Osteocyte (in vitro differentiated cells): Measurements from ENCODE around the gene CATSPERE. TPM values are rescaled to one million over a fixed set of nuclear protein-coding genes. Genes with fewer than 3 reads are reported as not detected.
"Not testable (repeated sequence)": the region's sequence is repeated elsewhere in the genome, so short reads cannot be mapped to it uniquely, and the experiment has no call there.

Experiments
- DNase-seq: peaks from one replicate; pipeline ENCODE4 v3.0.0; 2021; ENCODE audit warnings: mixed read lengths; ENCODE audit not compliant: unreplicated experiment; ENCODE audit errors: extremely low spot score
- H3K27ac Mint-ChIP-seq: one replicate; pipeline ENCODE4 v1.8.0; 2021; ENCODE audit warnings: mild to moderate bottlenecking, mixed read lengths; ENCODE audit not compliant: unreplicated experiment
- H3K27me3 Mint-ChIP-seq: one replicate; pipeline ENCODE4 v1.8.0; 2021; ENCODE audit warnings: mixed read lengths; ENCODE audit not compliant: unreplicated experiment
- H3K36me3 Mint-ChIP-seq: one replicate; pipeline ENCODE4 v1.8.0; 2021; ENCODE audit warnings: mixed read lengths; ENCODE audit not compliant: unreplicated experiment
- H3K4me1 Mint-ChIP-seq: one replicate; pipeline ENCODE4 v1.8.0; 2021; ENCODE audit warnings: mixed read lengths; ENCODE audit not compliant: unreplicated experiment
- H3K4me3 Mint-ChIP-seq: one replicate; pipeline ENCODE4 v1.8.0; 2021; ENCODE audit warnings: mild to moderate bottlenecking, moderate library complexity, mixed read lengths; ENCODE audit not compliant: unreplicated experiment
- H3K9me3 Mint-ChIP-seq: one replicate; pipeline ENCODE4 v1.8.0; 2021; ENCODE audit warnings: mixed read lengths; ENCODE audit not compliant: unreplicated experiment
- total RNA-seq: library from RNA; stranded (reverse); gene quantifications from 2 replicates; pipeline ENCODE4 v1.2.1, GENCODE V29; 2021
- TF ChIP-seq, protein P1 (sequence below): fragments of 200-600 bp; sonication (generic); IDR thresholded peaks from 2 replicates; pipeline ENCODE4 v1.5.0; 2021; ENCODE audit warnings: antibody characterized with exemption, mild to moderate bottlenecking, moderate library complexity

Gene CATSPERE
- total RNA-seq, 1 donor from 2014 or later, result 1.2 TPM

GRCh38 chr1:244473059-244473605, 12.1 kb downstream of the CATSPERE start:
- peaks cover 4% of the 10 kb centered on the region for H3K9me3 Mint-ChIP-seq
- no peaks in the 10 kb centered on the region for H3K27me3 Mint-ChIP-seq
- no peak for DNase-seq
- H3K36me3 Mint-ChIP-seq, result no peaks in the 10 kb centered on the region
- H3K27ac Mint-ChIP-seq, result no peak overlapping the region
- TF ChIP-seq, protein P1, sequence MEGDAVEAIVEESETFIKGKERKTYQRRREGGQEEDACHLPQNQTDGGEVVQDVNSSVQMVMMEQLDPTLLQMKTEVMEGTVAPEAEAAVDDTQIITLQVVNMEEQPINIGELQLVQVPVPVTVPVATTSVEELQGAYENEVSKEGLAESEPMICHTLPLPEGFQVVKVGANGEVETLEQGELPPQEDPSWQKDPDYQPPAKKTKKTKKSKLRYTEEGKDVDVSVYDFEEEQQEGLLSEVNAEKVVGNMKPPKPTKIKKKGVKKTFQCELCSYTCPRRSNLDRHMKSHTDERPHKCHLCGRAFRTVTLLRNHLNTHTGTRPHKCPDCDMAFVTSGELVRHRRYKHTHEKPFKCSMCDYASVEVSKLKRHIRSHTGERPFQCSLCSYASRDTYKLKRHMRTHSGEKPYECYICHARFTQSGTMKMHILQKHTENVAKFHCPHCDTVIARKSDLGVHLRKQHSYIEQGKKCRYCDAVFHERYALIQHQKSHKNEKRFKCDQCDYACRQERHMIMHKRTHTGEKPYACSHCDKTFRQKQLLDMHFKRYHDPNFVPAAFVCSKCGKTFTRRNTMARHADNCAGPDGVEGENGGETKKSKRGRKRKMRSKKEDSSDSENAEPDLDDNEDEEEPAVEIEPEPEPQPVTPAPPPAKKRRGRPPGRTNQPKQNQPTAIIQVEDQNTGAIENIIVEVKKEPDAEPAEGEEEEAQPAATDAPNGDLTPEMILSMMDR, result no peak
- no peaks in the 10 kb centered on the region for H3K4me1 Mint-ChIP-seq
- no peak overlapping the region for H3K4me3 Mint-ChIP-seq

- not testable (repeated sequence) for H3K9me3 Mint-ChIP-seq, H3K4me3 Mint-ChIP-seq, DNase-seq, H3K27me3 Mint-ChIP-seq, H3K27ac Mint-ChIP-seq, H3K4me1 Mint-ChIP-seq, H3K36me3 Mint-ChIP-seq
Observed at GRCh38 chr1:244484971-244485370, 23.9 kb downstream of the CATSPERE start.

DNA sequence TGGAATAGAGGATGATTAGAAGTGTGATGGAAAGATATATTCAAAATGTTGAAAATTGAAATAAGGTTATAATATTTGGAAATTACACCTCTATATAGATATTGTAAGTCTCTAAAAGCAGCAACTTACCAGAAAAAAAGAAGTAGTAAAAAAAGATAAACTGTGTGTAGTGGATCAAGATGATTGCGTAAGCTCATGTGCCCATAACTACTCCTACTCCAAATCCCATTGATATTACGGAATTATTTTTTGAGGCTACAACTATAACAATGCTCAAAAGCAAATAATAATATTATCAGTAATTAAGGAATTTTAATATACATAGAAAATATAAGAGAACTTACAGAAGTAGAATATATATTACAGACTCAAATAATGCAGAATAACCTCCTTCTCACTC, 33.6 kb downstream of the CATSPERE start:
- DNase-seq, result no peak
- H3K9me3 Mint-ChIP-seq, result no peaks in the 10 kb centered on the region
- peaks cover 2% of the 10 kb centered on the region for H3K27me3 Mint-ChIP-seq
- TF ChIP-seq, protein P1, result no peak
- H3K36me3 Mint-ChIP-seq, result no peaks in the 10 kb centered on the region
- no peak overlapping the region for H3K27ac Mint-ChIP-seq
- H3K4me3 Mint-ChIP-seq, result no peak overlapping the region
- no peaks in the 10 kb centered on the region for H3K4me1 Mint-ChIP-seq

DNA sequence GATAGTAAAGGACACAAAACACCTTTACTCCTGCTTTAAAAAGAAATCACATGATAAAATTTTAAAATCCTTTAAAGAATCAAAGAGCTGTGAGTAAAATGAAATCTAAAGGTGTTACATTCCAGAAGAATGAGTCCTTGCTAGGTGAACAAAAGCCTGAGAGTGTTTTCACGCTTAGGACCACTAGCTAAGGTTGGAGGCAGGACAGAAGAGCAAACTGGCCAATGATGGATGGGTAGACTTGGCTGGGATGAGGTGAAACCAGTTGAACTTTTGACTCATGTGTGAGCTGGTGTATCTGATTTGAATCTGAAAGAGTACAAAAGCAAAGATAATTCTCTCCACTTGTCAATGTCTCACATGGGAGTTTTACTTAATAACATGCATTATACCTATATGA, 35.1 kb downstream of the CATSPERE start:
- Mint-ChIP-seq H3K27ac (no peak overlapping the region), H3K4me3 (no peak overlapping the region), H3K4me1 (no peaks in the 10 kb centered on the region), H3K9me3 (peaks cover 6% of the 10 kb centered on the region), H3K27me3 (peaks cover 2% of the 10 kb centered on the region), H3K36me3 (peaks cover 4% of the 10 kb centered on the region)
- DNase-seq, result no peak
- TF ChIP-seq, protein P1, result no peak

DNA sequence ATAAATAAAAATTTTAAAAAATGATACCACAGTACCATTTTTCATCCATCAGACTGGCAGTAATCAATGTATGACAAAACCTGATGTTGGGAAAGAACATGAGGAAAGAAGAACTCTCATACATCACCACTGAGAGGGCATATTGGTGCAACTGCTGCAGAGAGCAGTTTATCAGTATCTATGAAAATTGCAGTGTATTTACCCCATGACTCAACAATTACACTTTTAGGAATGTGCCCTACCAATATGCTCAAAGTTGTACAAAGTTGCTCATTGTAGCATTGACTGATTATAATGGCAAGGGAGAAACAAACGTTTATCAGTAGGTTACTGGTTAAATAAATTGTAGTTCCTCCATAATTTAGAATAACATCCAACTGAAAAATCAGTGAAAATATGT, 36.7 kb downstream of the CATSPERE start:
- peaks cover 6% of the 10 kb centered on the region for H3K9me3 Mint-ChIP-seq
- no peaks in the 10 kb centered on the region for H3K4me1 Mint-ChIP-seq
- no peak overlapping the region for H3K4me3 Mint-ChIP-seq
- no peak for DNase-seq
- TF ChIP-seq, protein P1, result no peak
- H3K27ac Mint-ChIP-seq, result no peak overlapping the region
- H3K36me3 Mint-ChIP-seq, result peaks cover 4% of the 10 kb centered on the region
- H3K27me3 Mint-ChIP-seq, result peaks cover 5% of the 10 kb centered on the region

GRCh38 chr1:244499484-244499883, 38.4 kb downstream of the CATSPERE start:
- not testable (repeated sequence) for H3K4me3 Mint-ChIP-seq, DNase-seq, H3K27me3 Mint-ChIP-seq, H3K36me3 Mint-ChIP-seq, H3K9me3 Mint-ChIP-seq, H3K4me1 Mint-ChIP-seq, H3K27ac Mint-ChIP-seq

DNA sequence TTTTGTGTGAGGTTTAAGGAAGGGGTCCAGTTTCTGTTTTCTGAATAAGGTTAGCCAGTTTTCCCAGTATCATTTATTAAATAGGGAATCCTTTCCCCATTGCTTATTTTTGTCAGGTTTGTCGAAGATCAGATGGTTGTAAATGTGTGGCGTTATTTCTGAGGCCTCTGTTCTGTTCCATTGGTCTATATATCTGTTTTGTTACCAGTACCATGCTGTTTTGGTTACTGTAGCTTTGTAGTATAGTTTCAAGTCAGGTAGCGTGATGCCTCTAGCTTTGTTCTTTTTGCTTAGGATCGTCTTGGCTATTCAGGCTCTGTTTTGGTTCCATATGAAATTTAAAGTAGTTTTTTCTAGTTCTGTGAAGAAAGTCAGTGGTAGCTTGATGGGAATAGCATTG, 39.4 kb downstream of the CATSPERE start:
- DNase-seq, H3K27ac Mint-ChIP-seq, H3K36me3 Mint-ChIP-seq, H3K9me3 Mint-ChIP-seq, H3K27me3 Mint-ChIP-seq, H3K4me1 Mint-ChIP-seq, H3K4me3 Mint-ChIP-seq: not testable (repeated sequence)
